ENCODE results near the gene KIFC3. TPM values are rescaled to one million over a fixed set of nuclear protein-coding genes. Genes with fewer than 3 reads are reported as not detected.

The KIFC3 gene
- total and polyA plus RNA-seq, 2 of the 8 experiments (the other 6 are each of a cell fraction or from before 2014, with no cell fraction given) = 2.1 to 7.1 TPM

DNA sequence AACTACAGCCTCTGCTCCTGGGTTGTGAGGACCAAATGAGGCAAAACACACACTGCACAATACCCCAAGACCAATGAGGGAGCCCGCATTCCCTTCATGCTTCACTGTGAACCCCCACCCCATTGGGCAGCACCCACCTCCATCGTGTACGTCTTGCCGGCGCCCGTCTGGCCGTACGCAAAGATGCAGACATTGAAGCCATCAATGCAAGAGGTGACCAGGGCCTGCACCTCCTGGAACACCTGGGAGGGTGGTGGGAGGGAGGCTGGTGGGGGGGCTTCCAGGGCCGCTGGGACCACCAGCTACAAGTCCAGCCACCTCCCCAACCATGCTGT is 38.3 kb downstream of the KIFC3 start:
- Histone ChIP-seq H4K5ac (ENCODE audit: insufficient read length, low read depth, low read length) (no peak overlapping the region), H3K4me2 (ENCODE audit: insufficient read depth in 1 of 2, low read depth in 2 of 2, low read length in 2 of 2) (no peak overlapping the region), H3K4me1 (replicated peaks in 1 of 4; ENCODE audit: control insufficient read depth in 3 of 4, insufficient read depth in 4 of 4, low read length in 3 of 4) (peaks cover 0 to 15% (median 3%) of the 10 kb centered on the region in 4 experiments; a peak in 4 of 7 replicates), H3K79me2 (ENCODE audit: control insufficient read depth in 1 of 2, insufficient read depth in 2 of 2, low read length in 2 of 2) (no peaks in the 10 kb centered on the region), H2BK20ac (ENCODE audit: low read length) (no peak overlapping the region), H3K4ac (replicated peaks; ENCODE audit: insufficient read length, low read depth, low read length) (no peak overlapping the region), H3K14ac (ENCODE audit: insufficient read length) (no peak overlapping the region), H4K91ac (replicated peaks; ENCODE audit: insufficient read length, low read length) (peak overlapping the region; percentile 73), H3K27me3 (replicated peaks in 1 of 4; ENCODE audit: control insufficient read depth in 3 of 4, extremely low read depth in 1 of 4, insufficient read depth in 3 of 4, low read length in 3 of 4) (no peaks in the 10 kb centered on the region; a peak in 1 of 7 replicates), H2BK15ac (ENCODE audit: low read length) (peak overlapping the region; percentile 46; the same call in 1 of the 2 replicates), H2AK5ac (ENCODE audit: low read depth, low read length) (no peak overlapping the region), H3K56ac (replicated peaks; ENCODE audit: insufficient read length, low read depth, low read length) (no peak overlapping the region), H3K36me3 (ENCODE audit: control insufficient read depth in 2 of 4, insufficient read depth in 4 of 4, low read length in 3 of 4) (no peaks in the 10 kb centered on the region), H4K8ac (ENCODE audit: extremely low read depth, insufficient read depth, low read length) (no peak overlapping the region; the same call in 1 of the 2 replicates), H3K27ac (ENCODE audit: low read depth, low read length) (no peak overlapping the region; the same call in 1 of the 2 replicates), H2BK5ac (ENCODE audit: low read depth, low read length) (peak overlapping the region; percentile 66), H4K20me1 (replicated peaks in 1 of 2; ENCODE audit: control insufficient read depth in 1 of 2, insufficient read depth in 2 of 2, low read length in 2 of 2) (no peaks in the 10 kb centered on the region), H3K4me3 (ENCODE audit: extremely low read depth in 1 of 4, insufficient read depth in 2 of 4, low read depth in 3 of 4, low read length in 4 of 4) (no peak overlapping the region), H3K23ac (ENCODE audit: insufficient read length) (no peak overlapping the region), H2AFZ (ENCODE audit: low read length) (no peak overlapping the region), H3K9me3 (ENCODE audit: insufficient read depth in 2 of 2, low read depth in 1 of 2, low read length in 1 of 2) (no peaks in the 10 kb centered on the region), H2BK120ac (replicated peaks; ENCODE audit: low read depth, low read length) (no peak overlapping the region), H3K23me2 (ENCODE audit: low read depth, low read length) (no peaks in the 10 kb centered on the region), H3K79me1 (ENCODE audit: low read depth, low read length) (no peaks in the 10 kb centered on the region), H3K18ac (ENCODE audit: extremely low read depth, low read length) (no peak overlapping the region; the same call in 1 of the 2 replicates), H3K9ac (replicated peaks in 1 of 4; ENCODE audit: extremely low read depth in 1 of 4, low read depth in 3 of 4, low read length in 3 of 4) (no peak overlapping the region), H2BK12ac (ENCODE audit: low read depth, low read length) (peak overlapping the region; percentile 94; the same call in 1 of the 2 replicates)
- ChIA-PET CTCF (ENCODE audit: partially characterized antibody) (interaction anchor here (0.7 kb wide), 1 partner anchor 12 kb away, joined by 3 read pairs; no protein-coding TSS in a partner anchor), POLR2A (ENCODE audit: partially characterized antibody) (interaction anchor here (1.0 kb wide), 1 partner anchor 29 kb away, joined by 8 read pairs; the partner anchor contains the start of gene KATNB1)
- no peak for FAIRE-seq
- DNase-seq (ENCODE audit: low read depth in 1 of 2, low spot score in 2 of 2) = no peak
- TF ChIP-seq TAF1 (IDR thresholded peaks at IDR 0.05; ENCODE audit: low read depth, low read length) (no peak), RBBP5 (IDR thresholded peaks at IDR 0.05; ENCODE audit: borderline replicate concordance, low read depth, low read length) (no peak), GABPA (IDR thresholded peaks at IDR 0.05; ENCODE audit: borderline replicate concordance, insufficient read depth, low read length) (no peak), GTF2F1 (IDR thresholded peaks at IDR 0.05; ENCODE audit: borderline replicate concordance, low read depth, low read length) (no peak), HDAC6 (IDR thresholded peaks at IDR 0.05; ENCODE audit: low read depth, low read length) (no peak), ASH2L (IDR thresholded peaks at IDR 0.05; ENCODE audit: low read length) (no peak), RAD21 (IDR thresholded peaks at IDR 0.05 in 1 of 2, conservative IDR thresholded peaks at IDR 0.05 in 1 of 2; ENCODE audit: low read depth in 2 of 2, low read length in 2 of 2) (no peak), RXRA (IDR thresholded peaks at IDR 0.05; ENCODE audit: insufficient read depth, low read depth, low read length) (no peak), SP2 (IDR thresholded peaks at IDR 0.05; ENCODE audit: low read length) (no peak)
- TF ChIP-seq, protein P1, sequence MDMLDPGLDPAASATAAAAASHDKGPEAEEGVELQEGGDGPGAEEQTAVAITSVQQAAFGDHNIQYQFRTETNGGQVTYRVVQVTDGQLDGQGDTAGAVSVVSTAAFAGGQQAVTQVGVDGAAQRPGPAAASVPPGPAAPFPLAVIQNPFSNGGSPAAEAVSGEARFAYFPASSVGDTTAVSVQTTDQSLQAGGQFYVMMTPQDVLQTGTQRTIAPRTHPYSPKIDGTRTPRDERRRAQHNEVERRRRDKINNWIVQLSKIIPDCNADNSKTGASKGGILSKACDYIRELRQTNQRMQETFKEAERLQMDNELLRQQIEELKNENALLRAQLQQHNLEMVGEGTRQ (IDR thresholded peaks at IDR 0.05; ENCODE audit: low read length) = no peak
- WGBS, 2 experiments (ENCODE audit: extremely low coverage in 1 of 2, insufficient coverage in 1 of 2, insufficient read length in 1 of 2, insufficient replicate concordance in 2 of 2, low coverage in 1 of 2, low lambda C conversion rate in 2 of 2, missing lambda C conversion rate in 1 of 2) = 91% methylated on average over 9 of the region's 9 CpGs; no CpG with 5 or more reads in 1 of the 2 experiments
